NCI-H774 (cell line): ENCODE data around the gene PRKG1.

Source experiments
- DNase-seq: peaks from one replicate; lab custom pipeline; 2025; lab: John Stamatoyannopoulos, UW

PRKG1 gene

GRCh38 chr10:51760864-51761640 lies 686.8 kb downstream of the PRKG1 start:
- no peak for DNase-seq

- DNase-seq = no peak
Measured at GRCh38 chr10:51763746-51764145, 689.5 kb downstream of the PRKG1 start.

DNA sequence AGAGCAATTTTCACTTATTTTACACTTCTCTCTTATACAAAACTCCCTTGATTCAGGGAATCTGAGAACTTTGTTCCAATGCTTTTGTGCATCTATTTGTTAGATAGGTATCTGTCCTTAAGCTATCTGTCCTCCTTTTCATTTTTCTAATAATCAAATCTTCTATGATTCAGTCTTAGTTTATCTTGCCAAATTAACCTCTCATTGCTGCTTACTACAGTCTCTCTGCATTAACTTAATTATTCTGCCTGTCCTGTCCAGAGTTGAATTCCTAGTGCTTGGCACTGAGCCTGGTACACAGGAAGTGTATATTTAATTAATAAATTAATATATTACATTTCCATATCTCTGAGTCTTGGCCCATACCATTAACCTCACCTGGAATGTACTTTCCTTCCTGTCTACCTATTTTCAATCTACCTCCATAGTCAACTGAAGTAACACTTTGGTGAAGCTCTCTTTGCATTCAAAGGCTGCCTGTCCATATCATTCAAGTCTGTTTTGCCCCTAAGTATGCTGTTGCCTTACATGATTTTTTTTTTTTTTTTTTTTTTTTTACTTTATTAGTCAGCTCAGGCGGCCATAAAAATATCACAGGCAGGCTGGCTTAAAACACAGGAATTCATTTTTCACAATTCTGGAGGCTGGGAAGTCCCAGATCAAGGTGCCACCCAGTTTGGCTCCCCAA lies 691.1 kb downstream of the PRKG1 start:
- DNase-seq = no peak

- DNase-seq = no peak
Measured at GRCh38 chr10:51766423-51767102, 692.3 kb downstream of the PRKG1 start.

- no peak for DNase-seq
Measured at GRCh38 chr10:51767103-51767763, 692.9 kb downstream of the PRKG1 start.

DNA sequence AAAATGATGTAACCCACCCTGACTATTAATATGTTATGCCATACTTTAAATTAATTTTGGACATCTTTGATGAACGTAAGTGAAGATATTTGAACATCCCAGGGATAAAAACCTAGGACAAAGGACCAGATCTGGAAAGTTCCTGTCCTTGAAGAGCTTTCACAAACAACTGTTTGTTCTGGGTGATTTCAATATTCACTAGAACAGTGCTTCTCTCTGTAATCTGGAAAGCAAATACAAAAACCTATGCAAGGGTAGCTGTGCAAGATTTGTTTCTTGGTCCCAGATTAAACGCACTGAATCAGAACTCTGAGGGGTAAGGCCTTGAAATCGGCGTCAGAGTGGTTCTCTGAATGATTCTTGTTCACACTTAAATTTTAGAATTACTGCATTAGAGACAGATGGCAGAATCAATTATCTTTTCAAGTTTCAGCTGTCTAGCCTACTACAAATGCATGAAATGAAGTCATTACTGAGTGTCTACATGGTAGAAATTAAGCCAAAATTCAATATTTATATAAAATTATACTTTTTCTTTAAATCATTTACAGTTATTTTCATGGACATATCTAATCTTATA lies 694.7 kb downstream of the PRKG1 start:
- no peak for DNase-seq

DNA sequence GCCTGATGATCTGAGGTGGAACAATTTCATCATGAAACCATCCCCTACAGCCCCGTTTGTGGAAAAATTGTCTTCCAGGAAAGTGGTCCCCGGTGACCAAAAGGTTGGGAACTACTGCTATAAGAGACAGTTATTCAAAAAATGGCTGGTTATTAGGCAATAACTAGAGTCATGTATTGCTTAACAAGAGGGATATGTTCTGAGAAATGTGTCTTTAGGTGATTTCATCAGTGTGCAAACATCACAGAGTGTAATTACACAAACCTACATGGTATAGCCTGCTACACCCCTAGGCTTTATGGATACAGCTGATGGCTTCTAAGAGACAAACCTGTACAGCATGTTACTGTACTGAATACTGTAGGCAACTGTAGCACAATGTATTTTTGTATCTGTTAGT lies 696.4 kb downstream of the PRKG1 start:
- DNase-seq = no peak

DNA sequence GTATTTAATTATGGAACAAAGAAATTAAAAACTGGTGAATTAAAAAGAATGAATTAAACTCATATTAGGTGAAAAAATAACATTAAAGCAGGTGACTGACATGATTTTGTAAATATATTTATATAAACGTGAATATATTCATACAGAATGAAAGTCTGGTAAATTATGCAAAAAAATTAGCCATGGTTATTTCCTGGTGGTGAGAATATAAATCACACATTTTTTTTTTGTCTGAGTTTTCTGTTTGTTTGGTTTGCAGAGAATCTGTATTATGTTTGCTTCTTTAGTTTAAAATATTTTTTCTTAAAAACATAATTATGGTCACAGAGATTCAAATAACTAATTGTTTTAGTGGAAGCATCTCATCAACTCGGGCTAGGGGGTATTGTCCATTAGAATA lies 698.1 kb downstream of the PRKG1 start:
- no peak for DNase-seq

GRCh38 chr10:51773681-51774080 lies 699.4 kb downstream of the PRKG1 start:
- DNase-seq = no peak

- DNase-seq = no peak
Measured at GRCh38 chr10:51783941-51784340, 709.7 kb downstream of the PRKG1 start.

- DNase-seq = no peak
Measured at GRCh38 chr10:51786016-51786683, 711.9 kb downstream of the PRKG1 start.

- no peak for DNase-seq
Measured at GRCh38 chr10:51786684-51787035, 712.4 kb downstream of the PRKG1 start.

- DNase-seq = no peak
Measured at GRCh38 chr10:51788273-51788672, 714.0 kb downstream of the PRKG1 start.

GRCh38 chr10:51789118-51789517 lies 714.8 kb downstream of the PRKG1 start:
- DNase-seq = no peak

- no peak for DNase-seq
Measured at GRCh38 chr10:51789903-51790302, 715.6 kb downstream of the PRKG1 start.

- no peak for DNase-seq
Measured at GRCh38 chr10:51792678-51793077, 718.4 kb downstream of the PRKG1 start.

DNA sequence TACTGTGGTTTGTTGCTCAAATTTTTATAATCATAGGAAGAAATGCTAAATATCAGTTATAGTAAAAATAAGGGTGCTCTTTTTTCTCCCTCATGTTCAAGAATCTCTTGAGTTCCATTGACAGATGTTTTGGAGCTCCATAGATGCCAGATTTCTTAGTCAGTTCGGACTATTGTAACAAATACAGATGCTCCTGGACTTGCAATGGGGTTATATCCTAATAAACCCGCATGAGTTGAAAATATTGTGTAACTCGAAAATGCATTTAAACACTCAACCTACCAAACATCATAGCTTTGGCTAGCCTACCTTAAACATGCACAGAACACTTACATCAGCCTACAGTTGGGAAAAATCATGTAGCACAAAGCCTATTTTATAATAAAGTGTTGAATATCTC lies 725.8 kb downstream of the PRKG1 start:
- no peak for DNase-seq

DNA sequence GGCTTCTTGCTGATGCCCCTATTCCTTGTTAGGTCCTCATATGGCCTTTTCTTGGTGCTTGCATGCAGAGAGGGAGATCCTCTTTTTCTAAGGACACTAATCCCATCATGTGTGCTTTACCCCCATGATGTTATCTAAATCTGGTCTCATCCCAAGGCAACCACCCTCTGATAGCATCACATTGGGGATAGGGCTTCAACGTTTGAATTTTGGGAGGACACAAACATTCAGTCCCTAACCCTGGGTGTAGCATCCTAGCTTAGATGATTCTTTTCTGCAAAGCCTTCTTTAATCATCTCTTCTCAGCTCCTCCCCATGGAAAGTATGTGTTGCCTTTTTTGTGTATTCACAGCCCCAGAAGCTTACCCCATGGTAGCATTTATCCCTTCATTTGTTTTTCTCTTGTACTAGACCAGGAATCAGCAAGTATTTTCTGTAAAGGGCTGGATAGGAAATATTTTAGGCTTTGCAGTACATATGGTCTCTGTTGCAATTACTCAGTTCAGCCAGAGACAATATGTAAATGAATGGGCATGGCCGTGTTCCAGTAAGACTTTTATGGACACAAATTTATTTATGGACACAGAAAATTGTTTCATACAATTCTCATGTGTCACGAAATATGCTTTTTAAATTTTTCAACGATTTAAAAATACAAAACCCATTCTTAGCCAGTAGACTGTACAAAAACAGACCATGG lies 726.6 kb downstream of the PRKG1 start:
- no peak for DNase-seq

DNA sequence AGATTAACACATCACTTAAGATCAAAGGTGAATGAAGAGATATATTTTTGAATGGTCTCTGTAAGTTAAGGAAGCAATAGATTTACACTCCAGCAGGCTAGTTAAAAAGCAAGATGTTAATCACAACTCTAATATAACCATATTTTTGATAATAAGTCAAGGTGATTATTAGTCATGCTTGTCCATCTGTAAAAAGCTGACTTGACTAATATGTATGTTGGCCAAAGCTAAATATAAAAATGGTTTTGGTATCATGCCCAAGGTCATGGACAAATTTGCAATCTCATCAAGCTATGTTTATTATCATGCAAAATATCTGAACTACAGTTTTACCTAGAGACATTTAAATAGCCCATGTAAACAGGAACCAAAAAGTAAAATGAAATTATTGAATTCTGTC lies 727.7 kb downstream of the PRKG1 start:
- DNase-seq = no peak

GRCh38 chr10:51804866-51805265 lies 730.6 kb downstream of the PRKG1 start:
- no peak for DNase-seq
